ENCODE results near the gene SLC41A1. TPM values are rescaled to one million over a fixed set of nuclear protein-coding genes. Genes with fewer than 3 reads are reported as not detected.
A peak's percentile ranks its signal among the peaks of the same experiment; 100 is the strongest.

SLC41A1 gene
- total and polyA plus RNA-seq, 9 of the 15 experiments (the other 6 are each of a cell fraction or from before 2014, with no cell fraction given) = 4.1 to 29.3 (median 11.4) TPM

DNA sequence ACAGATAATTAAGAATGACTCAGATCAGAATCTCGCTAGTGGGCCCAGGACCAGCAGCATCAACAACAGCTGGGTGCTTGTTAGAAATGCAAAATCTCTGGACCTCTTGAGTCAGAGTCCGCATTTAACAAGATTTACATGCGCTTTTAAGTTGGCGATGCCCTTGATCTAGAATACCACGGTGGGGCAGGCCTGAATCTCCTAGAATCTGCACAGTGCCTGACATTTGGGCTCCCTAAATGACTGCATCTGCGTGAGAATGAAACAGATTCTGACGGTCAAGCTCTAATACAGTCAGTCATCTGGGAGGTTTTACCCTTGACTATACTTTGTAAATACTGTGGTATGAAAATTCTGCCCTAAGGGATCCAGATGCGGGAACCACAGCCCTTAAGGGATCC is 20.5 kb downstream of the SLC41A1 start (continued):
- TF ChIP-seq STAG1 (CRISPR knock-in tag; IDR thresholded peaks at IDR 0.05; ENCODE audit: borderline replicate concordance) (no peak), ZNF146 (CRISPR knock-in tag; IDR thresholded peaks at IDR 0.05; ENCODE audit: unreplicated experiment) (no peak), ADNP (tag; IDR thresholded peaks at IDR 0.05) (no peak)

DNA sequence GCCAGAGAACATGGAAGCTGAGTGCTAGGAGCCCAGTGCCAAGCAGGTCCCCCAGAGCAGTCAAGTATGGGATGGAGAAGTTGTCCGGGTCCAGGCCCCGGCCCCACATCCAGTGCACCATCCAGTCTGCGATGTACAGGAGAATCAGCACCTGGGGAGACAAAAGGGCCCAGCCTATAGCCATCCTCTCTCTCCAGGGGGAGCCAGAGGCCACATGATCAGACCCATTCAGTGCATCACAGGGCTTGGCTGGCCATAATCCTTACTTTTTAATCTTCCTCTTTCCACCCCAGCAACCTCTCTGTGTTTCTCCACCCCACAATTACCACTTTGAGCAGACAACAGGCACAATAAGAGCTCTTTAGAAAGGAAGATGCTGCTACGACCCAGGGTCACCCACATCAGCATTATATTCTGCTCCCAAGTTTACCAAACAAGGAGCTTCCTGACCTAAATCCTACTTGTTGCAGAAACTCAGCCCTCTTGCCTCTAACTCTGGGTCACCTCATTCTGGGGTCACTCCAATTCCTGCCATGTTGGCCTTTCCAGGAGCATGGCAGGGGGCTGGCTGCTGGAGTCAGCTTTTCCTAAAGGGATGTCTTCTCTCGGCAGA is 21.3 kb downstream of the SLC41A1 start:
- H3K9ac ChIP-seq (ENCODE audit: insufficient read depth in 1 of 2, low read depth in 2 of 2, low read length in 2 of 2) = no peak overlapping the region
- 47% methylated on average over 5 of the region's 5 CpGs for WGBS (ENCODE audit: insufficient coverage, low coverage, missing lambda C conversion rate)
- BruUV-seq (replicated peaks) = no TSS peak
- no peak overlapping the region for H3K4me3 ChIP-seq
- ATAC-seq (peak; percentile 97), FAIRE-seq (peak; percentile 83), DNase-seq (ENCODE audit: extremely low read depth in 1 of 4, low spot score in 3 of 4) (peak; percentile 72 to 86 (median 78))
- H3K36me3 ChIP-seq (ENCODE audit: control insufficient read depth, insufficient read depth, low read length) = peaks cover 47% of the 10 kb centered on the region
- intact Hi-C loops (cut with micrococcal nuclease) = loop anchor here (1.0 to 2.0 kb wide), 4 partner anchors 19 to 315 kb away; no protein-coding TSS in a partner anchor
- peaks cover 7 to 15% of the 10 kb centered on the region in 2 experiments; a peak in 4 of 5 replicates for H3K4me1 ChIP-seq (replicated peaks in 1 of 2; ENCODE audit: control insufficient read depth in 2 of 2, insufficient read depth in 2 of 2, low read length in 2 of 2)
- no peak overlapping the region for H3K27ac ChIP-seq (ENCODE audit: extremely low read depth, low read depth, low read length)
- no peaks in the 10 kb centered on the region for H3K79me2 ChIP-seq (ENCODE audit: control insufficient read depth, insufficient read depth, low read length)
- ChIA-PET POLR2A (interaction anchor here (0.6 to 4.0 kb wide), 8 partner anchors 9 to 185 kb away, joined by 3 to 20 read pairs (median 3); partner anchors contain the start of gene RAB29), CTCF (ENCODE audit: low intra/inter-chr PET ratio) (interaction anchor here (0.6 to 3.2 kb wide), 11 partner anchors 16 to 321 kb away, joined by 3 to 33 read pairs (median 4); no protein-coding TSS in a partner anchor)
- H2AFZ ChIP-seq (ENCODE audit: low read depth, low read length) = no peak overlapping the region
- H3K9me1 ChIP-seq (ENCODE audit: control insufficient read depth, insufficient read depth, low read length) = no peaks in the 10 kb centered on the region
- H3K4me2 ChIP-seq (ENCODE audit: insufficient read depth, low read length) = no peak overlapping the region
- no peaks in the 10 kb centered on the region for H3K27me3 ChIP-seq (ENCODE audit: control insufficient read depth in 2 of 2, insufficient read depth in 2 of 2, low read length in 2 of 2)
- in situ Hi-C loops (cut with MboI) = loop anchor here (5.0 kb wide), 2 partner anchors 136 to 321 kb away; no protein-coding TSS in a partner anchor
- H3K9me3 ChIP-seq (replicated peaks; ENCODE audit: control insufficient read depth, insufficient read depth, low read depth, low read length) = no peaks in the 10 kb centered on the region
- 0 out of 2 replicates have a peak, but pooled peaks cover 6% of the 10 kb centered on the region for H4K20me1 ChIP-seq (replicated peaks; ENCODE audit: control insufficient read depth, insufficient read depth, low read length)
- TF ChIP-seq KHSRP (IDR thresholded peaks at IDR 0.05) = no peak
- no peak for TF ChIP-seq ZNF354B (CRISPR knock-in tag; IDR thresholded peaks at IDR 0.05)
- TF ChIP-seq CC2D1A (IDR thresholded peaks at IDR 0.05) = peak; percentile 81
- TF ChIP-seq, protein P1, sequence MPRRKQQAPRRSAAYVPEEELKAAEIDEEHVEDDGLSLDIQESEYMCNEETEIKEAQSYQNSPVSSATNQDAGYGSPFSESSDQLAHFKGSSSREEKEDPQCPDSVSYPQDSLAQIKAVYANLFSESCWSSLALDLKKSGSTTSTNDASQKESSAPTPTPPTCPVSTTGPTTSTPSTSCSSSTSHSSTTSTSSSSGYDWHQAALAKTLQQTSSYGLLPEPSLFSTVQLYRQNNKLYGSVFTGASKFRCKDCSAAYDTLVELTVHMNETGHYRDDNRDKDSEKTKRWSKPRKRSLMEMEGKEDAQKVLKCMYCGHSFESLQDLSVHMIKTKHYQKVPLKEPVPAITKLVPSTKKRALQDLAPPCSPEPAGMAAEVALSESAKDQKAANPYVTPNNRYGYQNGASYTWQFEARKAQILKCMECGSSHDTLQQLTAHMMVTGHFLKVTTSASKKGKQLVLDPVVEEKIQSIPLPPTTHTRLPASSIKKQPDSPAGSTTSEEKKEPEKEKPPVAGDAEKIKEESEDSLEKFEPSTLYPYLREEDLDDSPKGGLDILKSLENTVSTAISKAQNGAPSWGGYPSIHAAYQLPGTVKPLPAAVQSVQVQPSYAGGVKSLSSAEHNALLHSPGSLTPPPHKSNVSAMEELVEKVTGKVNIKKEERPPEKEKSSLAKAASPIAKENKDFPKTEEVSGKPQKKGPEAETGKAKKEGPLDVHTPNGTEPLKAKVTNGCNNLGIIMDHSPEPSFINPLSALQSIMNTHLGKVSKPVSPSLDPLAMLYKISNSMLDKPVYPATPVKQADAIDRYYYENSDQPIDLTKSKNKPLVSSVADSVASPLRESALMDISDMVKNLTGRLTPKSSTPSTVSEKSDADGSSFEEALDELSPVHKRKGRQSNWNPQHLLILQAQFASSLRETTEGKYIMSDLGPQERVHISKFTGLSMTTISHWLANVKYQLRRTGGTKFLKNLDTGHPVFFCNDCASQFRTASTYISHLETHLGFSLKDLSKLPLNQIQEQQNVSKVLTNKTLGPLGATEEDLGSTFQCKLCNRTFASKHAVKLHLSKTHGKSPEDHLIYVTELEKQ (CRISPR knock-in tag; IDR thresholded peaks at IDR 0.05) = no peak
- TF ChIP-seq, protein P2, sequence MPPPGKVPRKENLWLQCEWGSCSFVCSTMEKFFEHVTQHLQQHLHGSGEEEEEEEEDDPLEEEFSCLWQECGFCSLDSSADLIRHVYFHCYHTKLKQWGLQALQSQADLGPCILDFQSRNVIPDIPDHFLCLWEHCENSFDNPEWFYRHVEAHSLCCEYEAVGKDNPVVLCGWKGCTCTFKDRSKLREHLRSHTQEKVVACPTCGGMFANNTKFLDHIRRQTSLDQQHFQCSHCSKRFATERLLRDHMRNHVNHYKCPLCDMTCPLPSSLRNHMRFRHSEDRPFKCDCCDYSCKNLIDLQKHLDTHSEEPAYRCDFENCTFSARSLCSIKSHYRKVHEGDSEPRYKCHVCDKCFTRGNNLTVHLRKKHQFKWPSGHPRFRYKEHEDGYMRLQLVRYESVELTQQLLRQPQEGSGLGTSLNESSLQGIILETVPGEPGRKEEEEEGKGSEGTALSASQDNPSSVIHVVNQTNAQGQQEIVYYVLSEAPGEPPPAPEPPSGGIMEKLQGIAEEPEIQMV (tag; conservative IDR thresholded peaks at IDR 0.05; ENCODE audit: low read depth) = no peak
- no peak for TF ChIP-seq ZNF41 (CRISPR knock-in tag; conservative IDR thresholded peaks at IDR 0.05)
- no peak for TF ChIP-seq MCM2 (IDR thresholded peaks at IDR 0.05; ENCODE audit: low read depth)
- no peak for TF ChIP-seq PHTF2 (CRISPR knock-in tag; IDR thresholded peaks at IDR 0.05)
- TF ChIP-seq NCOA4 (IDR thresholded peaks at IDR 0.05; ENCODE audit: partially characterized antibody) = no peak
- TF ChIP-seq, protein P3, sequence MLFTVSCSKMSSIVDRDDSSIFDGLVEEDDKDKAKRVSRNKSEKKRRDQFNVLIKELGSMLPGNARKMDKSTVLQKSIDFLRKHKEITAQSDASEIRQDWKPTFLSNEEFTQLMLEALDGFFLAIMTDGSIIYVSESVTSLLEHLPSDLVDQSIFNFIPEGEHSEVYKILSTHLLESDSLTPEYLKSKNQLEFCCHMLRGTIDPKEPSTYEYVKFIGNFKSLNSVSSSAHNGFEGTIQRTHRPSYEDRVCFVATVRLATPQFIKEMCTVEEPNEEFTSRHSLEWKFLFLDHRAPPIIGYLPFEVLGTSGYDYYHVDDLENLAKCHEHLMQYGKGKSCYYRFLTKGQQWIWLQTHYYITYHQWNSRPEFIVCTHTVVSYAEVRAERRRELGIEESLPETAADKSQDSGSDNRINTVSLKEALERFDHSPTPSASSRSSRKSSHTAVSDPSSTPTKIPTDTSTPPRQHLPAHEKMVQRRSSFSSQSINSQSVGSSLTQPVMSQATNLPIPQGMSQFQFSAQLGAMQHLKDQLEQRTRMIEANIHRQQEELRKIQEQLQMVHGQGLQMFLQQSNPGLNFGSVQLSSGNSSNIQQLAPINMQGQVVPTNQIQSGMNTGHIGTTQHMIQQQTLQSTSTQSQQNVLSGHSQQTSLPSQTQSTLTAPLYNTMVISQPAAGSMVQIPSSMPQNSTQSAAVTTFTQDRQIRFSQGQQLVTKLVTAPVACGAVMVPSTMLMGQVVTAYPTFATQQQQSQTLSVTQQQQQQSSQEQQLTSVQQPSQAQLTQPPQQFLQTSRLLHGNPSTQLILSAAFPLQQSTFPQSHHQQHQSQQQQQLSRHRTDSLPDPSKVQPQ (CRISPR knock-in tag; IDR thresholded peaks at IDR 0.05; ENCODE audit: borderline replicate concordance) = no peak
- no peak for TF ChIP-seq MEF2D (tag; conservative IDR thresholded peaks at IDR 0.05; ENCODE audit: low read depth)

Data from K562 (cell line).